HUES48 (cell line): Measurements from ENCODE around the gene WDFY4.

Experiments used
- H3K27ac ChIP-seq: one replicate; pipeline ENCODE4 v1.7.0; 2013; ENCODE audit warnings: low read depth, low read length, inconsistent platforms
- H3K27me3 ChIP-seq: 2 replicates; pipeline ENCODE4 v1.6.1; 2013; ENCODE audit warnings: mild to moderate bottlenecking, low read length; ENCODE audit not compliant: control insufficient read depth, insufficient read depth
- H3K36me3 ChIP-seq: 2 replicates; pipeline ENCODE4 v1.6.1; 2013; ENCODE audit warnings: low read length; ENCODE audit not compliant: control insufficient read depth, insufficient read depth
- H3K4me1 ChIP-seq: 2 replicates; pipeline ENCODE4 v1.6.1; 2013; ENCODE audit warnings: mild to moderate bottlenecking, low read length; ENCODE audit not compliant: control insufficient read depth, insufficient read depth
- H3K4me3 ChIP-seq: 2 replicates; pipeline ENCODE4 v1.5.1; 2013; ENCODE audit warnings: mild to moderate bottlenecking, low read depth, low read length
- H3K9ac ChIP-seq: 2 replicates; pipeline ENCODE4 v1.6.1; 2013; ENCODE audit warnings: mild to moderate bottlenecking, low read depth, low read length, moderate library complexity
- H3K9me3 ChIP-seq: 2 replicates; pipeline ENCODE4 v1.6.1; 2013; ENCODE audit warnings: low read length; ENCODE audit not compliant: control insufficient read depth, insufficient read depth

Gene WDFY4

GRCh38 chr10:48701941-48702340 lies 17.3 kb downstream of the WDFY4 start:
- no peak overlapping the region for H3K4me3 ChIP-seq
- H3K27ac ChIP-seq = no peak overlapping the region
- no peaks in the 10 kb centered on the region for H3K9me3 ChIP-seq
- H3K27me3 ChIP-seq = no peaks in the 10 kb centered on the region
- no peaks in the 10 kb centered on the region for H3K36me3 ChIP-seq
- H3K4me1 ChIP-seq = 0 out of 2 replicates have a peak, but pooled peaks cover 2% of the 10 kb centered on the region
- H3K9ac ChIP-seq = no peak overlapping the region

- H3K27me3 ChIP-seq = no peaks in the 10 kb centered on the region
- H3K27ac ChIP-seq = no peak overlapping the region
- no peaks in the 10 kb centered on the region for H3K9me3 ChIP-seq
- no peak overlapping the region for H3K4me3 ChIP-seq
- H3K9ac ChIP-seq = no peak overlapping the region
- 0 out of 2 replicates have a peak, but pooled peaks cover 4% of the 10 kb centered on the region for H3K4me1 ChIP-seq
- H3K36me3 ChIP-seq = no peaks in the 10 kb centered on the region
Measured at GRCh38 chr10:48703531-48704122, 19.0 kb downstream of the WDFY4 start.

GRCh38 chr10:48704156-48704555 lies 19.5 kb downstream of the WDFY4 start:
- Histone ChIP-seq H3K9ac (no peak overlapping the region), H3K4me3 (no peak overlapping the region), H3K27me3 (no peaks in the 10 kb centered on the region), H3K4me1 (0 out of 2 replicates have a peak, but pooled peaks cover 4% of the 10 kb centered on the region), H3K9me3 (no peaks in the 10 kb centered on the region), H3K36me3 (no peaks in the 10 kb centered on the region), H3K27ac (no peak overlapping the region)

GRCh38 chr10:48705401-48705938 lies 20.8 kb downstream of the WDFY4 start:
- Histone ChIP-seq H3K9me3 (no peaks in the 10 kb centered on the region), H3K27ac (no peak overlapping the region), H3K4me3 (no peak overlapping the region), H3K9ac (no peak overlapping the region), H3K36me3 (no peaks in the 10 kb centered on the region), H3K27me3 (no peaks in the 10 kb centered on the region), H3K4me1 (0 out of 2 replicates have a peak, but pooled peaks cover 4% of the 10 kb centered on the region)

GRCh38 chr10:48707472-48707871 lies 22.8 kb downstream of the WDFY4 start:
- Histone ChIP-seq H3K9me3 (no peaks in the 10 kb centered on the region), H3K4me1 (0 out of 2 replicates have a peak, but pooled peaks cover 4% of the 10 kb centered on the region), H3K9ac (no peak overlapping the region), H3K36me3 (no peaks in the 10 kb centered on the region), H3K27ac (no peak overlapping the region), H3K27me3 (no peaks in the 10 kb centered on the region), H3K4me3 (no peak overlapping the region)

- Histone ChIP-seq H3K27me3 (no peaks in the 10 kb centered on the region), H3K9ac (no peak overlapping the region), H3K9me3 (no peaks in the 10 kb centered on the region), H3K27ac (no peak overlapping the region), H3K36me3 (no peaks in the 10 kb centered on the region), H3K4me1 (0 out of 2 replicates have a peak, but pooled peaks cover 4% of the 10 kb centered on the region), H3K4me3 (no peak overlapping the region)
Measured at GRCh38 chr10:48708144-48708543, 23.5 kb downstream of the WDFY4 start.

GRCh38 chr10:48710647-48711275 lies 26.1 kb downstream of the WDFY4 start:
- H3K9ac ChIP-seq = no peak overlapping the region
- no peak overlapping the region for H3K27ac ChIP-seq
- no peaks in the 10 kb centered on the region for H3K36me3 ChIP-seq
- H3K9me3 ChIP-seq = no peaks in the 10 kb centered on the region
- H3K4me3 ChIP-seq = no peak overlapping the region
- H3K4me1 ChIP-seq = 0 out of 2 replicates have a peak, but pooled peaks cover 4% of the 10 kb centered on the region
- no peaks in the 10 kb centered on the region for H3K27me3 ChIP-seq

- Histone ChIP-seq H3K9me3 (no peaks in the 10 kb centered on the region), H3K27me3 (no peaks in the 10 kb centered on the region), H3K4me1 (0 out of 2 replicates have a peak, but pooled peaks cover 4% of the 10 kb centered on the region), H3K4me3 (no peak overlapping the region), H3K27ac (no peak overlapping the region), H3K9ac (no peak overlapping the region), H3K36me3 (no peaks in the 10 kb centered on the region)
Measured at GRCh38 chr10:48711830-48712229, 27.2 kb downstream of the WDFY4 start.

- Histone ChIP-seq H3K9me3 (no peaks in the 10 kb centered on the region), H3K9ac (no peak overlapping the region), H3K36me3 (no peaks in the 10 kb centered on the region), H3K4me1 (no peaks in the 10 kb centered on the region), H3K4me3 (no peak overlapping the region), H3K27me3 (no peaks in the 10 kb centered on the region), H3K27ac (no peak overlapping the region)
Measured at GRCh38 chr10:48714088-48714487, 29.4 kb downstream of the WDFY4 start.

- no peak overlapping the region for H3K9ac ChIP-seq
- no peak overlapping the region for H3K27ac ChIP-seq
- H3K36me3 ChIP-seq = no peaks in the 10 kb centered on the region
- no peaks in the 10 kb centered on the region for H3K9me3 ChIP-seq
- no peak overlapping the region for H3K4me3 ChIP-seq
- no peaks in the 10 kb centered on the region for H3K4me1 ChIP-seq
- H3K27me3 ChIP-seq = no peaks in the 10 kb centered on the region
Measured at GRCh38 chr10:48716416-48716815, 31.7 kb downstream of the WDFY4 start.

- Histone ChIP-seq H3K9ac (no peak overlapping the region), H3K27ac (no peak overlapping the region), H3K4me3 (no peak overlapping the region), H3K27me3 (no peaks in the 10 kb centered on the region), H3K9me3 (no peaks in the 10 kb centered on the region), H3K36me3 (no peaks in the 10 kb centered on the region), H3K4me1 (no peaks in the 10 kb centered on the region)
Measured at GRCh38 chr10:48720611-48721010, 35.9 kb downstream of the WDFY4 start.
